GM20000 (cell line): Measurements from ENCODE around the gene ZNF229.
A peak's percentile ranks its signal among the peaks of the same experiment; 100 is the strongest.
"Not testable (repeated sequence)": the region's sequence is repeated elsewhere in the genome, so short reads cannot be mapped to it uniquely, and the experiment has no call there.

Experiments
- DNase-seq: peaks from one replicate; pipeline ENCODE4 v3.0.0; 2012; ENCODE audit warnings: low spot score
- CTCF ChIP-seq: IDR thresholded peaks from 2 replicates; pipeline ENCODE4 v1.5.1; 2012; ENCODE audit warnings: mild to moderate bottlenecking, control low read depth; ENCODE audit errors: extremely low read depth, missing control alignments

ZNF229 gene

GRCh38 chr19:44438441-44438840 lies 9.8 kb downstream of the ZNF229 start:
- TF ChIP-seq CTCF, result no peak
- DNase-seq, result no peak

GRCh38 chr19:44435441-44435840 lies 12.8 kb downstream of the ZNF229 start:
- TF ChIP-seq CTCF, result no peak
- DNase-seq, result no peak

GRCh38 chr19:44430956-44431355 lies 17.3 kb downstream of the ZNF229 start:
- no peak for DNase-seq

GRCh38 chr19:44415553-44415952 lies 32.7 kb downstream of the ZNF229 start:
- not testable (repeated sequence) for DNase-seq

More at GRCh38 chr19:44430956-44431355, 17.3 kb downstream of the ZNF229 start:
- no peak for TF ChIP-seq CTCF

- peak; percentile 62 for DNase-seq
- TF ChIP-seq CTCF, result no peak
Measured at GRCh38 chr19:44401139-44402115, 46.8 kb downstream of the ZNF229 start, which contains the start of gene ZNF285. Gene ZNF285, minus strand, starts transcription at chr19:44401608. Its CDS starts 4,395 bp downstream, at chr19:44397213.

GRCh38 chr19:44389268-44389667 lies 59.0 kb downstream of the ZNF229 start:
- DNase-seq, result not testable (repeated sequence)
